Measurements from ENCODE around the gene NRXN2.

DNA sequence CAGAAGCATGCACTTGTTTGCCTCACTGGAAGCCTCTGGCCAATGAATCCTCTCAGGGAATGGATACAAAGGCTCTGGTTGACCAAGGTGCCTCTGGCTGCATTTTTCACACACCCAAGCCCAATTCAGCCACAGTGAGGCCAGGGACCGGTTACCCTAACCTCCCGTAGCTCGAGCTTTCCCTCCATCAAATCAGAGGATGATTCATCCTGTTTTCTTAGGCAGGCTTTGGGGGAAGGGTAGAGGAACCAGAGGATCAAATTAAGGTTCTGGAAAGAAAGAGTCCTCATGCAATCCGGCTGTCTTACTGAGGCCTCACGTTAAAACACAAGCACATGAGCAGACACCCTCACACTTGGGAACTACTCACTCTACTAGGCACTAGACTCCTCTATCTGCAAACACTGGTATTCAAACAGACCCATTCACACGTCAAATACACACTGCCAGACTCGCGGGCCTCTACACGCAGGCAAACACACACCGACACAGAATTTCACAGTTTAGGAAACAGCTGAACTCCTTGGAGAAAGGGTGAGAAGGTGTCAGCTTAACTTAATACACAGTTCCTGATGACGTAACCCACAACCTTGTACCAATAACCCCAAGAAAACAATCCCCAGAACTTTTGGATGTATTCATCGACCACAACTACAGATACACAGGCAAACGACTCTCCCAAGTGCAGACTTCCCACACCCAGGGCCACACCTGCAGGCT, 12.4 kb downstream of the NRXN2 start:
- TF ChIP-seq EZH2 (IDR thresholded peaks at IDR 0.05): no peak
- TF ChIP-seq, protein P1, sequence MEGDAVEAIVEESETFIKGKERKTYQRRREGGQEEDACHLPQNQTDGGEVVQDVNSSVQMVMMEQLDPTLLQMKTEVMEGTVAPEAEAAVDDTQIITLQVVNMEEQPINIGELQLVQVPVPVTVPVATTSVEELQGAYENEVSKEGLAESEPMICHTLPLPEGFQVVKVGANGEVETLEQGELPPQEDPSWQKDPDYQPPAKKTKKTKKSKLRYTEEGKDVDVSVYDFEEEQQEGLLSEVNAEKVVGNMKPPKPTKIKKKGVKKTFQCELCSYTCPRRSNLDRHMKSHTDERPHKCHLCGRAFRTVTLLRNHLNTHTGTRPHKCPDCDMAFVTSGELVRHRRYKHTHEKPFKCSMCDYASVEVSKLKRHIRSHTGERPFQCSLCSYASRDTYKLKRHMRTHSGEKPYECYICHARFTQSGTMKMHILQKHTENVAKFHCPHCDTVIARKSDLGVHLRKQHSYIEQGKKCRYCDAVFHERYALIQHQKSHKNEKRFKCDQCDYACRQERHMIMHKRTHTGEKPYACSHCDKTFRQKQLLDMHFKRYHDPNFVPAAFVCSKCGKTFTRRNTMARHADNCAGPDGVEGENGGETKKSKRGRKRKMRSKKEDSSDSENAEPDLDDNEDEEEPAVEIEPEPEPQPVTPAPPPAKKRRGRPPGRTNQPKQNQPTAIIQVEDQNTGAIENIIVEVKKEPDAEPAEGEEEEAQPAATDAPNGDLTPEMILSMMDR (IDR thresholded peaks at IDR 0.05): no peak
